Cardiac muscle cell (in vitro differentiated cells and primary cell): ENCODE results near the gene TXLNG. TPM values are rescaled to one million over a fixed set of nuclear protein-coding genes. Genes with fewer than 3 reads are reported as not detected.
A peak's percentile ranks its signal among the peaks of the same experiment; 100 is the strongest.

Experiments used
- DNase-seq, 2 donors: peaks; one replicate each; pipeline versions ENCODE4 v3.0.0 to v3.0.0-alpha.2; 2010 to 2017; ENCODE audit warnings: low read depth in 1 of 2, low spot score in 1 of 2
- H3K27ac ChIP-seq: fragments of 200-600 bp; sonication (generic); 2 replicates; pipeline ENCODE4 v1.5.1; 2016
- H3K27me3 ChIP-seq: fragments of 200-600 bp; sonication (generic); 2 replicates; pipeline ENCODE4 v1.6.0; 2016; ENCODE audit warnings: control low read depth
- H3K36me3 ChIP-seq: fragments of 200-600 bp; sonication (generic); 2 replicates; pipeline ENCODE4 v1.5.1; 2016; ENCODE audit warnings: control low read depth
- H3K4me1 ChIP-seq: fragments of 200-600 bp; sonication (generic); 2 replicates; pipeline ENCODE4 v1.8.1; 2017; ENCODE audit warnings: low read depth, mild to moderate bottlenecking, mixed run types
- H3K4me3 ChIP-seq: fragments of 200-600 bp; sonication (generic); 2 replicates; pipeline ENCODE4 v1.5.1; 2016; ENCODE audit warnings: mild to moderate bottlenecking
- H3K9me3 ChIP-seq: fragments of 200-600 bp; sonication (generic); 2 replicates; pipeline ENCODE4 v1.5.1; 2017; ENCODE audit warnings: low read depth, mild to moderate bottlenecking, control low read depth
- CTCF ChIP-seq: IDR thresholded peaks from 2 replicates; pipeline ENCODE4 v1.5.1; 2012; ENCODE audit warnings: low read depth, mild to moderate bottlenecking, low read length
- polyA plus RNA-seq: library from polyadenylated mRNA; unstranded; fragments of >200 nt; fragmentation: Nextera tagmentation; extraction: Ambion mirVana; gene quantifications from 2 replicates; pipeline ENCODE4 v1.2.1, GENCODE V29; 2016
- total RNA-seq: library from RNA; depleted of rRNA; stranded (reverse); fragments of >200 nt; gene quantifications from 2 replicates; pipeline ENCODE4 v1.2.3, GENCODE V29; 2016

Gene TXLNG
- total RNA-seq: 10.0 and 16.8 TPM in 2 replicates
- 12.4 and 16.0 TPM in 2 replicates for polyA plus RNA-seq

GRCh38 chrX:16786139-16786790 lies at the start of gene TXLNG:
Gene TXLNG, plus strand, starts transcription at chrX:16786466. Its CDS starts 22 bp downstream, at chrX:16786488.
- DNase-seq: peak; percentile 99 to 100
- Histone ChIP-seq H3K4me1 (no peaks in the 10 kb centered on the region), H3K27ac (peak within 1 kb of the TSS; percentile 81), H3K9me3 (no peaks in the 10 kb centered on the region), H3K27me3 (no peaks in the 10 kb centered on the region), H3K4me3 (peak within 1 kb of the TSS; percentile 81), H3K36me3 (peaks cover 5% of the 10 kb centered on the region)
- no peak for TF ChIP-seq CTCF

- Histone ChIP-seq H3K9me3 (no peaks in the 10 kb centered on the region), H3K27ac (no peak overlapping the region), H3K4me1 (no peaks in the 10 kb centered on the region), H3K4me3 (no peak overlapping the region), H3K27me3 (no peaks in the 10 kb centered on the region), H3K36me3 (peaks cover 30% of the 10 kb centered on the region)
- DNase-seq: no peak
- no peak for TF ChIP-seq CTCF
These were observed 49.2 kb upstream of the TXLNG start for GRCh38 chrX:16737024-16737423.

DNA sequence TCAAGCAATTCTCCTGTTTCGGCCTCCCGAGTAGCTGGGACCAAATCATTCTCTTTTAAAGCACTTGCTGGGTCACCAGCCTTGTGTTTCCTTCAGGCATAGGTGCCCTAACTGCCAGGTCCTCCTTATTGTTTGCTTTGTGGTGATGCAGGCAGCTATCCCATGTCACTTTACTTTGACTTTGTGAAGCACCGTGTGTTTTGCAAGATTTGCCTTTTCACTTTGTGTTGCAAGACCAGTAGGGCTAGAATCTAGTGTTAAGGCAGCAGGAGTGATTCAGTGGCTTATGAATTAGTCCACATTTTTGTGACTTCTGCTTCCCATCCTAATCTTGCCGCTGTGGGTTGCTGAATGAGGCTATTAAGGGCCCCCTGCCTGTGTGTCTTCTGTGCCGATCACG lies 46.7 kb upstream of the TXLNG start:
- peaks cover 46% of the 10 kb centered on the region for H3K36me3 ChIP-seq
- H3K4me3 ChIP-seq: no peak overlapping the region
- no peaks in the 10 kb centered on the region for H3K27me3 ChIP-seq
- peak in 1 of 2 donors; percentile 46 for DNase-seq
- H3K9me3 ChIP-seq: no peaks in the 10 kb centered on the region
- no peak overlapping the region for H3K27ac ChIP-seq
- TF ChIP-seq CTCF: no peak
- H3K4me1 ChIP-seq: no peaks in the 10 kb centered on the region

- DNase-seq: peak in 1 of 2 donors; percentile 68
- H3K4me3 ChIP-seq: no peak overlapping the region
- H3K4me1 ChIP-seq: no peaks in the 10 kb centered on the region
- peak; percentile 30 for TF ChIP-seq CTCF
- no peaks in the 10 kb centered on the region for H3K27me3 ChIP-seq
- no peak overlapping the region for H3K27ac ChIP-seq
- H3K36me3 ChIP-seq: peaks cover 32% of the 10 kb centered on the region
- H3K9me3 ChIP-seq: no peaks in the 10 kb centered on the region
These were observed 42.5 kb upstream of the TXLNG start for GRCh38 chrX:16743604-16744325.

GRCh38 chrX:16745102-16745501 lies 41.2 kb upstream of the TXLNG start:
- H3K36me3 ChIP-seq: peaks cover 36% of the 10 kb centered on the region
- TF ChIP-seq CTCF: no peak
- no peak for DNase-seq

More at GRCh38 chrX:16745102-16745501, 41.2 kb upstream of the TXLNG start:
- Histone ChIP-seq H3K4me1 (no peaks in the 10 kb centered on the region), H3K9me3 (no peaks in the 10 kb centered on the region), H3K27ac (no peak overlapping the region), H3K4me3 (no peak overlapping the region), H3K27me3 (no peaks in the 10 kb centered on the region)
